ENCODE measurements around the gene OPN4. TPM values are rescaled to one million over a fixed set of nuclear protein-coding genes. Genes with fewer than 3 reads are reported as not detected.

OPN4 gene
- total and polyA plus RNA-seq, 9 donors = 0.08 TPM; not detected in 8

DNA sequence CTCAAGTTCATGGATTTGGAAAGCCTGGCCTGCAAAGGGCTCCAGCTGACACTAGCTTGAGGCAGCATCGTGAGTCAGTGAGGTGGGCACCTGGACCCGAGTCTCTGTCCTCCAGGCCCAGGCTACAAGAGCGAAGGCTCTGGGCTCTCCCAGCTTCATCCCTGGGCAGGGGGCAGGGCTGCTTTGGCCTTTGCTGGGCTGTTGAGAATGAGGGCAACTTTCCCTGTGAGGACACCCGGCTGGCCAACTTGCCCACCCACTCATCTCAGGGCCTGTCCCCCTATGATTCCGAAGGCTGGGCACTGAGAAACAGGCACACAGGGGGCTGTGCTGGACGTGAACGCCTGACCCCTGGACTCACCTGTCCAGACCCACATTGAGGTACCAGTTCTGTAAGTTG is 38.3 kb downstream of the OPN4 start:
- Histone ChIP-seq H3K36me3 (no peaks in the 10 kb centered on the region), H3K4me3 (no peak overlapping the region), H3K4me1 (ENCODE audit: insufficient read depth) (peaks cover 10% of the 10 kb centered on the region), H3K9me3 (no peaks in the 10 kb centered on the region), H3K27ac (no peak overlapping the region), H3K27me3 (no peaks in the 10 kb centered on the region)
- no peak for DNase-seq
- WGBS, 3 donors = 90 to 93% (median 91%) methylated on average over 7 of the region's 7 CpGs
- intact Hi-C loops (cut with DNase I) = loop anchor here in 1 of 4 donors (5.0 kb wide), 1 partner anchor 210 kb away; no protein-coding TSS in a partner anchor
- TF ChIP-seq POLR2A (IDR thresholded peaks at IDR 0.05) (no peak), EP300 (IDR thresholded peaks at IDR 0.05) (no peak)
- TF ChIP-seq, protein P1, sequence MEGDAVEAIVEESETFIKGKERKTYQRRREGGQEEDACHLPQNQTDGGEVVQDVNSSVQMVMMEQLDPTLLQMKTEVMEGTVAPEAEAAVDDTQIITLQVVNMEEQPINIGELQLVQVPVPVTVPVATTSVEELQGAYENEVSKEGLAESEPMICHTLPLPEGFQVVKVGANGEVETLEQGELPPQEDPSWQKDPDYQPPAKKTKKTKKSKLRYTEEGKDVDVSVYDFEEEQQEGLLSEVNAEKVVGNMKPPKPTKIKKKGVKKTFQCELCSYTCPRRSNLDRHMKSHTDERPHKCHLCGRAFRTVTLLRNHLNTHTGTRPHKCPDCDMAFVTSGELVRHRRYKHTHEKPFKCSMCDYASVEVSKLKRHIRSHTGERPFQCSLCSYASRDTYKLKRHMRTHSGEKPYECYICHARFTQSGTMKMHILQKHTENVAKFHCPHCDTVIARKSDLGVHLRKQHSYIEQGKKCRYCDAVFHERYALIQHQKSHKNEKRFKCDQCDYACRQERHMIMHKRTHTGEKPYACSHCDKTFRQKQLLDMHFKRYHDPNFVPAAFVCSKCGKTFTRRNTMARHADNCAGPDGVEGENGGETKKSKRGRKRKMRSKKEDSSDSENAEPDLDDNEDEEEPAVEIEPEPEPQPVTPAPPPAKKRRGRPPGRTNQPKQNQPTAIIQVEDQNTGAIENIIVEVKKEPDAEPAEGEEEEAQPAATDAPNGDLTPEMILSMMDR (IDR thresholded peaks at IDR 0.05) = no peak

DNA sequence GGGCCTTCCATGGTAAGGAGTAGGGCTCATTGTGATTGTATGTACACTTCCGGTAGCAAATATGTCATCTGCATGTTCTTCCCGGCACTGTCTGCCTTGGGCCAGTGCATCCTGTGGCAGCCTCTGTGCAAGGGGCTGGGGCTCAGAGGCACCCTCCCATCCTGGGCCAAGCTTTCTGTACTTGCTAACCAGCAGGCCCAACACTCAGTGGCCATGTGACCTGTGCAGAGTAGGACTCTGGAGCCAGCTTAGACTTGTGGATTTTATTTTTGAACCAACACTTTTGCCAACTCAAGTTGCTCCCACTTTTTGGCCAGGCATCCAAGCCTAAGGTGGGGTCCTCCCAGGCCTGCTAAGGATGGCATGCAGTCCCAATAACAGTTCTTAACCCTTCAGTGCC is 38.9 kb downstream of the OPN4 start:
- no peak overlapping the region for H3K4me3 ChIP-seq
- H3K27ac ChIP-seq = peak overlapping the region in 1 of 2 donors; percentile 32
- H3K36me3 ChIP-seq = no peaks in the 10 kb centered on the region
- H3K27me3 ChIP-seq = no peaks in the 10 kb centered on the region
- peaks cover 10% of the 10 kb centered on the region for H3K4me1 ChIP-seq (ENCODE audit: insufficient read depth)
- 29 to 57% (median 40%) methylated on average over 1 to 2 of the region's 2 CpGs for WGBS, 3 donors
- DNase-seq = peak in 1 of 5 donors; percentile 46
- no peaks in the 10 kb centered on the region for H3K9me3 ChIP-seq
- no peak for TF ChIP-seq EP300 (IDR thresholded peaks at IDR 0.05)
- TF ChIP-seq, protein P1 (IDR thresholded peaks at IDR 0.05) = no peak
- TF ChIP-seq POLR2A (IDR thresholded peaks at IDR 0.05) = no peak
- intact Hi-C loops (cut with DNase I) = loop anchor here in 1 of 4 donors (5.0 kb wide), 1 partner anchor 209 kb away; no protein-coding TSS in a partner anchor

DNA sequence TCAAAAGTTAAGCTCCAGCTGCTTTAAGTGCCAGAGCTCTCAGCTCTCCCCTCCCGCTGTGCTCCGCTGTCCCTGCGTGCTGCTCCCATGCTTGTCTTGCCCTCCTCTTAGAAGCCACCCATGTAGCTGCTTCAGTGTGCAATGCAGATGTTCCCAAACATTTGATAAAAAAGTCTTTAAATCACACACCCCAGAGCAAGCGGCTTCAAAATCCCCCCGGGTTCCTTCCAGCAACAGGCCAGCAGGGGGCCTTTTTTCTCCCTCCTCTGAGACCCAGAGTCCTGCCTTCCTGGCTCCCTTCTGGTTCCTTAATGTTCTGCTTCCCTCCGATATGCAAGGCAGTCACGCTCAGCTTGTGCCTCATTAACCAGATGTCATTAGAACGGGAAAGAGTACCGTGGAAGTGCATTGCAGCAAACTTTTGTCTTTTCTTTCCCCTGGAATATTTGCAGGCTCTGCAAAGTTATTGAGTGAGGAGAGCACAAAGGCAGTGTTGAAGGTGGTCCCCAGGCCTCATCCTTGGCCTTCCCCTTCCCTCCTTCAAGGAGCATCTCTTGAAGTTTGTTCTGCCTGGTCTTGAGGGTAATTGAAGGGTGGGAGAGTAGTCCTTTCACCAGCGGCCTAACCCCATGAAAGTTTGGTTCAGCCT is 39.5 kb downstream of the OPN4 start:
- Histone ChIP-seq H3K27ac (peak overlapping the region in 1 of 2 donors; percentile 32), H3K36me3 (no peaks in the 10 kb centered on the region), H3K4me1 (ENCODE audit: insufficient read depth) (peaks cover 9% of the 10 kb centered on the region), H3K27me3 (no peaks in the 10 kb centered on the region), H3K9me3 (no peaks in the 10 kb centered on the region), H3K4me3 (no peak overlapping the region)
- TF ChIP-seq EP300 (IDR thresholded peaks at IDR 0.05) (no peak), POLR2A (IDR thresholded peaks at IDR 0.05) (no peak)
- TF ChIP-seq, protein P1 (IDR thresholded peaks at IDR 0.05) = peak; percentile 58 to 67 (median 59)
- DNase-seq = peak; percentile 64 to 88 (median 75)
- intact Hi-C loops (cut with DNase I) = loop anchor here in 1 of 4 donors (5.0 kb wide), 1 partner anchor 208 kb away; no protein-coding TSS in a partner anchor
- 8 to 14% (median 12%) methylated on average over 10 of the region's 10 CpGs for WGBS, 3 donors

DNA sequence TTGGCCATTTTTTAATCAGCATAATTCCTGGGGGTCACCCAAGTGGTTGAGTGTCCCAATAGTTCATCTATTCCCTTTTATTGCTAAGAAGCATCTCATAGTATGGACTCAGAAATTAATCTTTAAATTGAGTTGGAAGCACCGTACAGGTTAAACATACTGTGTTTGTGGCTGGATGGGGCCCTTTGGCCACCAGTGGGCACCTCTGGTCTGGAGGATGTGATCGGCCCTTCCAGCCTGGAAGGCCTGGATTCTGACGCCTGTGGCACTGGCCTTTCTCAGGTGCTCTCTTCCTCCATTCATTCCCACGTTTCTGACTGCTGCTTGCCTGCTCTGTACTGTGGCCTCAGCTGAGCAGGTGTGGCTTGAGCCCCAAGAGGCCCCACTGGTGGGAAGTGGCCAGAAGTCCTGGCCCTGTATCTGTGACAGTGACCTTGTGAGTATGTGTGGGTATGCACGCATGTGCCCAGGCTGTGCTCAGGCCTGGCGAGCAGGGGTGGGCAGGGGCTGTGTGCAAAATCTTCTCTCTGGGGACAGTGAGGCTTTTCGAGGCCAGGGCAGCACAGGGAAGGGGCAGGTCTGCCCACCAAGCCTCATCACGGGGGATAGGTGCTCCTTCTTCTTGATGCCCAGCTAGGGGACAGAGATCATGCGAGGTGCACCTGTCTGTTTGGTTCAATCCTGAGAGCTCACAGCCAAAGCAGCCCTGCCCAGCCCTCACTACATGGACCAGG is 44.0 kb downstream of the OPN4 start:
- intact Hi-C loops (cut with DNase I) = no loop called here
- WGBS, 3 donors = 79 to 91% (median 86%) methylated on average over 9 of the region's 9 CpGs
- Histone ChIP-seq H3K27ac (no peak overlapping the region), H3K4me1 (ENCODE audit: insufficient read depth) (no peaks in the 10 kb centered on the region), H3K36me3 (no peaks in the 10 kb centered on the region), H3K9me3 (no peaks in the 10 kb centered on the region), H3K27me3 (no peaks in the 10 kb centered on the region), H3K4me3 (no peak overlapping the region)
- DNase-seq = no peak
- TF ChIP-seq, protein P1 (IDR thresholded peaks at IDR 0.05) = no peak
- TF ChIP-seq EP300 (IDR thresholded peaks at IDR 0.05) = no peak
- no peak for TF ChIP-seq POLR2A (IDR thresholded peaks at IDR 0.05)

Data from ovary (tissue), 9 donors.